ENCODE results near the gene HOOK1.
"Not testable (repeated sequence)": the region's sequence is repeated elsewhere in the genome, so short reads cannot be mapped to it uniquely, and the experiment has no call there.

HOOK1 gene

GRCh38 chr1:59915516-59915915 is 100.8 kb downstream of the HOOK1 start:
- Histone ChIP-seq H3K27me3 (ENCODE audit: insufficient read depth, poor library complexity, severe bottlenecking) (peaks cover 9% of the 10 kb centered on the region), H3K4me3 (replicated peaks; ENCODE audit: insufficient read depth, low read length) (no peak overlapping the region), H3K27ac (replicated peaks) (no peak overlapping the region)
- DNase-seq (ENCODE audit: low read depth in 1 of 2, low spot score in 1 of 2), result no peak
- TF ChIP-seq SPI1 (IDR thresholded peaks at IDR 0.05; ENCODE audit: borderline replicate concordance, low read depth), result no peak
- no peak for TF ChIP-seq GABPA (IDR thresholded peaks at IDR 0.05; ENCODE audit: low read depth)
- TF ChIP-seq CTCF (IDR thresholded peaks at IDR 0.05; ENCODE audit: insufficient read depth, low read length), result no peak
- TF ChIP-seq POLR2AphosphoS5 (IDR thresholded peaks at IDR 0.05; ENCODE audit: low read depth), result no peak
- no peak for TF ChIP-seq REST (IDR thresholded peaks at IDR 0.05; ENCODE audit: insufficient replicate concordance, low read depth)

GRCh38 chr1:59917026-59917784 is 102.5 kb downstream of the HOOK1 start:
- TF ChIP-seq GABPA (IDR thresholded peaks at IDR 0.05; ENCODE audit: low read depth) (no peak), POLR2AphosphoS5 (IDR thresholded peaks at IDR 0.05; ENCODE audit: low read depth) (no peak)
- Histone ChIP-seq H3K4me3 (replicated peaks; ENCODE audit: insufficient read depth, low read length) (no peak overlapping the region), H3K27ac (replicated peaks) (no peak overlapping the region), H3K27me3 (ENCODE audit: insufficient read depth, poor library complexity, severe bottlenecking) (peaks cover 6% of the 10 kb centered on the region)
- no peak for DNase-seq (ENCODE audit: low read depth in 1 of 2, low spot score in 1 of 2)

GRCh38 chr1:59917785-59918180 is 103.0 kb downstream of the HOOK1 start:
- no peak for DNase-seq (ENCODE audit: low read depth in 1 of 2, low spot score in 1 of 2)
- TF ChIP-seq POLR2AphosphoS5 (IDR thresholded peaks at IDR 0.05; ENCODE audit: low read depth) (no peak), CTCF (IDR thresholded peaks at IDR 0.05; ENCODE audit: insufficient read depth, low read length) (no peak), SPI1 (IDR thresholded peaks at IDR 0.05; ENCODE audit: borderline replicate concordance, low read depth) (no peak), GABPA (IDR thresholded peaks at IDR 0.05; ENCODE audit: low read depth) (no peak), REST (IDR thresholded peaks at IDR 0.05; ENCODE audit: insufficient replicate concordance, low read depth) (no peak)
- H3K27me3 ChIP-seq (ENCODE audit: insufficient read depth, poor library complexity, severe bottlenecking), result peaks cover 3% of the 10 kb centered on the region
- no peak overlapping the region for H3K27ac ChIP-seq (replicated peaks)
- no peak overlapping the region for H3K4me3 ChIP-seq (replicated peaks; ENCODE audit: insufficient read depth, low read length)

- no peak for DNase-seq (ENCODE audit: low read depth in 1 of 2, low spot score in 1 of 2)
- H3K27me3 ChIP-seq (ENCODE audit: insufficient read depth, poor library complexity, severe bottlenecking), result peaks cover 3% of the 10 kb centered on the region
- no peak overlapping the region for H3K27ac ChIP-seq (replicated peaks)
- no peak overlapping the region for H3K4me3 ChIP-seq (replicated peaks; ENCODE audit: insufficient read depth, low read length)
- TF ChIP-seq SPI1 (IDR thresholded peaks at IDR 0.05; ENCODE audit: borderline replicate concordance, low read depth) (no peak), GABPA (IDR thresholded peaks at IDR 0.05; ENCODE audit: low read depth) (no peak), REST (IDR thresholded peaks at IDR 0.05; ENCODE audit: insufficient replicate concordance, low read depth) (no peak), POLR2AphosphoS5 (IDR thresholded peaks at IDR 0.05; ENCODE audit: low read depth) (no peak), CTCF (IDR thresholded peaks at IDR 0.05; ENCODE audit: insufficient read depth, low read length) (no peak)
These were observed 105.0 kb downstream of the HOOK1 start for GRCh38 chr1:59919746-59920145.

- peaks cover 11% of the 10 kb centered on the region for H3K27me3 ChIP-seq (ENCODE audit: insufficient read depth, poor library complexity, severe bottlenecking)
- H3K4me3 ChIP-seq (replicated peaks; ENCODE audit: insufficient read depth, low read length); H3K27ac ChIP-seq (replicated peaks); DNase-seq (ENCODE audit: low read depth in 1 of 2, low spot score in 1 of 2): not testable (repeated sequence)
These were observed 106.6 kb downstream of the HOOK1 start for GRCh38 chr1:59921258-59921899.

Measured in HL-60 (cell line).